GM20000 (cell line): ENCODE measurements around the gene CACNB2.

Experiments used
- DNase-seq: peaks from one replicate; pipeline ENCODE4 v3.0.0; 2012; ENCODE audit warnings: low spot score
- CTCF ChIP-seq: IDR thresholded peaks from 2 replicates; pipeline ENCODE4 v1.5.1; 2012; ENCODE audit warnings: mild to moderate bottlenecking, control low read depth; ENCODE audit errors: extremely low read depth, missing control alignments

Gene CACNB2

GRCh38 chr10:18414061-18414460 is 273.8 kb downstream of the CACNB2 start:
- no peak for DNase-seq
- no peak for TF ChIP-seq CTCF

- DNase-seq: no peak
- no peak for TF ChIP-seq CTCF
Measured at GRCh38 chr10:18417950-18418527, 277.8 kb downstream of the CACNB2 start.

GRCh38 chr10:18418541-18419215 is 278.5 kb downstream of the CACNB2 start:
- no peak for DNase-seq
- no peak for TF ChIP-seq CTCF

DNA sequence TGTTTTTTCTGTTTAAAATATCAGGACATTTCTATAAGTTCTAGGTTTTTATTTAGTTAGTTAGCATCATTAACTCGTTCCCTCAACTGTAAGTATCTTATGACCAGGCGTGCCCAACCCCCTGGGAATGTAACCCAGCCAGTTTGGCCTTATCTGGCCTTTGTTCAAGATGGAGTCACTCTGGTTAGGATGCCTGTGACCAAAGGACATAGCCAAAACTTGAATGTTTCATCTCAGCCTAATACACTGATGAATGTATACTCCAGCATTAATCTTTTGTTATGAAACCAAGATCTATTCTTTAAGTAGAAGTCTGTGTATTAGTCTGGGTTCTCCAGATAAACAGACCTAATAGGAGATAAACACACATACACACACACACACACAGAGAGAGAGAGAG is 279.7 kb downstream of the CACNB2 start:
- no peak for DNase-seq
- no peak for TF ChIP-seq CTCF

GRCh38 chr10:18421726-18422293 is 281.6 kb downstream of the CACNB2 start:
- no peak for DNase-seq
- no peak for TF ChIP-seq CTCF

- DNase-seq: no peak
- no peak for TF ChIP-seq CTCF
Measured at GRCh38 chr10:18423058-18423637, 282.9 kb downstream of the CACNB2 start.

GRCh38 chr10:18424200-18424599 is 284.0 kb downstream of the CACNB2 start:
- no peak for DNase-seq
- TF ChIP-seq CTCF: no peak
